CD4-positive, alpha-beta T cell (primary cell): ENCODE data around the gene MTUS2. TPM values are rescaled to one million over a fixed set of nuclear protein-coding genes. Genes with fewer than 3 reads are reported as not detected.

Experiments
- ATAC-seq: fragments of 200-7000 bp; cut with Tn5 transposase; one replicate; pipeline ENCODE4 v1.10.0; 2022; ENCODE audit warnings: mild to moderate bottlenecking; ENCODE audit not compliant: poor library complexity
- CTCF ChIA-PET: fragments of 350-600 bp; sonication (Branson Sonifier 250); formaldehyde crosslinking; loops from one replicate; lab custom pipeline; 2021; ENCODE audit warnings: antibody characterized with exemption, inconsistent platforms; lab: Charles Lee
- POLR2A ChIA-PET: fragments of 350-600 bp; sonication (Branson Sonifier 250); formaldehyde crosslinking; loops from one replicate; lab custom pipeline; 2021; ENCODE audit warnings: antibody characterized with exemption, inconsistent platforms; lab: Charles Lee
- DNase-seq, 14 experiments: peaks; one replicate each; pipeline ENCODE4 v3.0.0-alpha.2; 2013 to 2020; ENCODE audit warnings: mixed read lengths in 2 of 14
- H3K27ac ChIP-seq, 2 donors: one replicate each; pipeline versions ENCODE4 v1.5.1 to v1.7.0; 2013; ENCODE audit warnings: low read length in 2 of 2, low read depth in 1 of 2, mild to moderate bottlenecking in 1 of 2
- H3K27me3 ChIP-seq, 2 experiments: 1 replicate in 1 of 2; 2 replicates in 1 of 2; pipeline versions ENCODE4 v1.6.1 to v1.7.0; 2013; ENCODE audit warnings: low read length in 2 of 2, control low read depth in 1 of 2, mild to moderate bottlenecking in 1 of 2, moderate library complexity in 1 of 2; ENCODE audit not compliant: insufficient read depth in 2 of 2, control insufficient read depth in 1 of 2
- H3K36me3 ChIP-seq: one replicate; pipeline ENCODE4 v1.6.1; 2013; ENCODE audit warnings: low read length, control low read depth; ENCODE audit not compliant: insufficient read depth
- H3K4me1 ChIP-seq: one replicate; pipeline ENCODE4 v1.6.1; 2013; ENCODE audit warnings: low read length, control low read depth; ENCODE audit not compliant: insufficient read depth
- H3K4me3 ChIP-seq: one replicate; pipeline ENCODE4 v1.5.1; 2013; ENCODE audit warnings: mild to moderate bottlenecking, low read length, moderate library complexity
- H3K9me3 ChIP-seq, 2 experiments: 1 replicate in 1 of 2; 2 replicates in 1 of 2; pipeline versions ENCODE4 v1.6.1 to v1.7.0; 2013; ENCODE audit warnings: low read length in 2 of 2, mild to moderate bottlenecking in 2 of 2, control low read depth in 1 of 2, moderate library complexity in 1 of 2; ENCODE audit not compliant: control insufficient read depth in 1 of 2, insufficient read depth in 1 of 2
- H3K27ac Mint-ChIP-seq: one replicate; pipeline ENCODE4 v1.8.0; 2020; ENCODE audit warnings: mixed read lengths
- H3K27me3 Mint-ChIP-seq: one replicate; pipeline ENCODE4 v1.8.0; 2021; ENCODE audit warnings: mixed read lengths
- H3K36me3 Mint-ChIP-seq: one replicate; pipeline ENCODE4 v1.8.0; 2021; ENCODE audit warnings: low read depth, mixed read lengths
- H3K4me1 Mint-ChIP-seq: one replicate; pipeline ENCODE4 v1.8.0; 2021; ENCODE audit warnings: low read depth, mixed read lengths
- H3K4me3 Mint-ChIP-seq: one replicate; pipeline ENCODE4 v1.8.0; 2020; ENCODE audit warnings: mild to moderate bottlenecking, mixed read lengths
- H3K9me3 Mint-ChIP-seq: one replicate; pipeline ENCODE4 v1.8.0; 2020; ENCODE audit warnings: mixed read lengths
- intact Hi-C, 2 experiments: fragments of 100-400 bp; cut with DNase I in 1 of 2; cut with micrococcal nuclease in 1 of 2; formaldehyde crosslinking; loops; one replicate each; pipeline versions ENCODE4 v1.15.1 to v1.9.0; 2023 to 2025; cut with DNase I, micrococcal nuclease
- total RNA-seq, 174 experiments: library from RNA in 2 of 174; stranded (reverse) in 2 of 174; gene quantifications; one replicate each; pipeline ENCODE4 v1.2.3 and lab custom pipeline; 2021 to 2026
- TF ChIP-seq, protein P1 (sequence below): fragments of 200-600 bp; IDR thresholded peaks from one replicate; pipeline ENCODE4 v1.8.0; 2022; ENCODE audit warnings: antibody characterized with exemption, mild to moderate bottlenecking

MTUS2 gene
- total RNA-seq, 2 experiments from 2014 or later, result 0.38 to 0.81 TPM

DNA sequence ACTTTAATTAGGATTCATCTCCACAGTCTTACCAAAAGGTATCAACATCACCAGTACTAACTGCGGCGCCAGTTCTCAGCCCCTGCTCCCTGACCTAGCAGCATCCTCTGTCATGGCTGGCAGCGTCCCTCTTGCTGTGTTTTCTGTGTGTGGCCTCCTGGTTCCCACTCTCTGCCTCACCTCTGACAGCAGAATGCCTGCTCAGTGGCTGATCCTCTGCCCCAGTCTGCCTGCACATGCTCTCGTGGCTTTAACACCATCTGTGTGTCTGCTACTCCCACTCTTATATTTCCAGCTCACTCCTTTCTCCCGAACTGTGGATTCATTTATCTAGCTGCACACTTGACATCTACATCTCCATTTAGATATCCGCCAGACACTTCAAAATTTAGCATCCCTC is 341.5 kb downstream of the MTUS2 start:
- H3K27ac Mint-ChIP-seq, result no peak overlapping the region
- ChIA-PET CTCF (no interaction called here), POLR2A (no interaction called here)
- H3K27me3 ChIP-seq, result no peaks in the 10 kb centered on the region
- DNase-seq (no peak), ATAC-seq (no peak)
- no peak overlapping the region for H3K27ac ChIP-seq
- peaks cover 10% of the 10 kb centered on the region for H3K27me3 Mint-ChIP-seq
- H3K4me1 Mint-ChIP-seq, result no peaks in the 10 kb centered on the region
- no peaks in the 10 kb centered on the region for H3K9me3 Mint-ChIP-seq
- no peaks in the 10 kb centered on the region for H3K4me1 ChIP-seq
- H3K36me3 ChIP-seq, result no peaks in the 10 kb centered on the region
- H3K4me3 ChIP-seq, result no peak overlapping the region
- H3K4me3 Mint-ChIP-seq, result no peak overlapping the region
- no peaks in the 10 kb centered on the region for H3K36me3 Mint-ChIP-seq
- no peaks in the 10 kb centered on the region for H3K9me3 ChIP-seq
- intact Hi-C loops, result no loop called here
- TF ChIP-seq, protein P1, sequence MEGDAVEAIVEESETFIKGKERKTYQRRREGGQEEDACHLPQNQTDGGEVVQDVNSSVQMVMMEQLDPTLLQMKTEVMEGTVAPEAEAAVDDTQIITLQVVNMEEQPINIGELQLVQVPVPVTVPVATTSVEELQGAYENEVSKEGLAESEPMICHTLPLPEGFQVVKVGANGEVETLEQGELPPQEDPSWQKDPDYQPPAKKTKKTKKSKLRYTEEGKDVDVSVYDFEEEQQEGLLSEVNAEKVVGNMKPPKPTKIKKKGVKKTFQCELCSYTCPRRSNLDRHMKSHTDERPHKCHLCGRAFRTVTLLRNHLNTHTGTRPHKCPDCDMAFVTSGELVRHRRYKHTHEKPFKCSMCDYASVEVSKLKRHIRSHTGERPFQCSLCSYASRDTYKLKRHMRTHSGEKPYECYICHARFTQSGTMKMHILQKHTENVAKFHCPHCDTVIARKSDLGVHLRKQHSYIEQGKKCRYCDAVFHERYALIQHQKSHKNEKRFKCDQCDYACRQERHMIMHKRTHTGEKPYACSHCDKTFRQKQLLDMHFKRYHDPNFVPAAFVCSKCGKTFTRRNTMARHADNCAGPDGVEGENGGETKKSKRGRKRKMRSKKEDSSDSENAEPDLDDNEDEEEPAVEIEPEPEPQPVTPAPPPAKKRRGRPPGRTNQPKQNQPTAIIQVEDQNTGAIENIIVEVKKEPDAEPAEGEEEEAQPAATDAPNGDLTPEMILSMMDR, result no peak

DNA sequence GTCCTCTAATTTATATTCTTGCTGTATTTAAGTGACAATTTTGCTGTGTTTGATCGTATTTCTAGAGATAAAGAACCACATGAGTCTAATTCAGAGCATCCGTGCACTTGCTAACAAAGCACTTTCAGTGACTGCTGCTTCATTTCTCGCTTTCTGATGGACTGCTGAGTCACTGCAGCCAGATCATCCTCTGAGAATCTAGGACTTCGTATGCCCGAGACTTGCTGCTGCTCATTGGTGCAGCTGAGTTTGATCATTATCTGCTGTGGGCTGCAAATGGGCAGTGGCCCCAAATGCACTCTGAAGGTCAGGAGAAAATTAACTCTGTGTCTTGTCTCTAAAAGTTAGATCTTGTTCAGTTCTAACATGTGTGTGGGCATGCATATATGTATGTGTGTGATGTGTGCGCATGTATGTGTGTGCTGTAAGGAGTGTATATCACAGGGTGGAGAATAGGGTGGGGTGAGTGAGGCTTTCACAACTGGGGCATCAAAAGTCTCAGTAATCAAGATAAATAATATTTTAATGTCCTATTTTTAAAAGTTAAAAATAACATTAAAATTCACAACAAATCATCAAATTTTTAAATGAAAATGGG is 342.6 kb downstream of the MTUS2 start:
- POLR2A ChIA-PET, result no interaction called here
- no peak for ATAC-seq
- Mint-ChIP-seq H3K9me3 (no peaks in the 10 kb centered on the region), H3K4me1 (no peaks in the 10 kb centered on the region), H3K27ac (no peak overlapping the region), H3K27me3 (peaks cover 10% of the 10 kb centered on the region), H3K4me3 (no peak overlapping the region), H3K36me3 (no peaks in the 10 kb centered on the region)
- DNase-seq, result no peak
- H3K27ac ChIP-seq, result no peak overlapping the region
- H3K36me3 ChIP-seq, result no peaks in the 10 kb centered on the region
- H3K27me3 ChIP-seq, result no peaks in the 10 kb centered on the region
- intact Hi-C loops, result no loop called here
- TF ChIP-seq, protein P1, result no peak
- H3K4me3 ChIP-seq, result no peak overlapping the region
- H3K4me1 ChIP-seq, result no peaks in the 10 kb centered on the region
- CTCF ChIA-PET, result no interaction called here
- H3K9me3 ChIP-seq, result no peaks in the 10 kb centered on the region

DNA sequence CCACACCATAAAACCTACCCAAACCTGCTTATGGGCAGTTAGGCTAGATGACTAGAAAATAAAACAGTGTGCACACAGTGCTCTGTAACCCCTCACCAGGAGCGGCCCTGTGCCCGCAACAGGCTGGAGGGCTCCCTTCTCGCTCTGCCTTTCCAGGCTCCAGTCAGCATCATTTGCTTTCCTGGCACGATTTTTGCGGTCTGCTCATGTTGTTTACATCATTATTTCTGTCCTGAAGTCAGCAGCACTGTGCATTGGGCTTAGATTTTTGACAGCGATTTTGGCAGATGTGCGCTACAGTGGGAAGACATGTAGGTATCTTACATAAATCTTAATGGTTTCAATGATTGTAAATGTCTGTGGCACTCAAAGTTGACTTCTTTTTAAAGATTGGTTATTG is 344.0 kb downstream of the MTUS2 start:
- Mint-ChIP-seq H3K9me3 (no peaks in the 10 kb centered on the region), H3K27ac (no peak overlapping the region), H3K4me1 (no peaks in the 10 kb centered on the region), H3K36me3 (no peaks in the 10 kb centered on the region), H3K27me3 (peaks cover 10% of the 10 kb centered on the region), H3K4me3 (no peak overlapping the region)
- POLR2A ChIA-PET, result no interaction called here
- ATAC-seq, result no peak
- intact Hi-C loops, result no loop called here
- no peaks in the 10 kb centered on the region for H3K27me3 ChIP-seq
- H3K4me3 ChIP-seq, result no peak overlapping the region
- H3K36me3 ChIP-seq, result no peaks in the 10 kb centered on the region
- no peak for DNase-seq
- no peaks in the 10 kb centered on the region for H3K4me1 ChIP-seq
- no peak overlapping the region for H3K27ac ChIP-seq
- H3K9me3 ChIP-seq, result no peaks in the 10 kb centered on the region
- TF ChIP-seq, protein P1, result no peak
- CTCF ChIA-PET, result no interaction called here
